Activated CD4-positive, alpha-beta T cell treated with anti-CD3 and anti-CD28 coated beads for 4 hours (primary cell): Measurements from ENCODE around the gene ZNF254.
"Not testable (repeated sequence)": the region's sequence is repeated elsewhere in the genome, so short reads cannot be mapped to it uniquely, and the experiment has no call there.

Source experiments
- DNase-seq, 2 donors: peaks; one replicate each; pipeline ENCODE4 v3.0.0-alpha.2; 2020

The ZNF254 gene

GRCh38 chr19:24086974-24087595 lies at the start of gene ZNF254:
ZNF254 (plus strand) TSS chr19:24087187; CDS start chr19:24087308, 121 bp downstream.
- peak; percentile 58 to 69 for DNase-seq

DNA sequence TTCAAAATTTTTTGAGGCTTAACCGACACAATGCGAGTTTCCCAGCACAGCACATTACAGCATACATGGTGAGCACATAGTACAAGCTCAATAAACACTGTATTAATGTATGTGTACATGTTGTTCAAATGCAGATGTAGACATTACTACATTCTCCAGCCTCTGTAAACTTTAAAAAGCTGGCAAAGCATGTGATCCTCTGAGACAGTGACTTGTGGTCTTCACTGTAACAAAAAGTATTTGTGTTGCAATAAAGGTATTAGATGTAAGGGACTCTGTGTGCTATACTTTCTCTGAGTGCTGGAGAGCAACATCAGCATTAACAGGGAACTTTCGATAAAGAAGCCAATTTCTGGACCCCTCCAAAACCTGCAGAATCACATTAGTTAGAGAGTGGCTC lies 46.4 kb upstream of the ZNF254 start:
- no peak for DNase-seq

DNA sequence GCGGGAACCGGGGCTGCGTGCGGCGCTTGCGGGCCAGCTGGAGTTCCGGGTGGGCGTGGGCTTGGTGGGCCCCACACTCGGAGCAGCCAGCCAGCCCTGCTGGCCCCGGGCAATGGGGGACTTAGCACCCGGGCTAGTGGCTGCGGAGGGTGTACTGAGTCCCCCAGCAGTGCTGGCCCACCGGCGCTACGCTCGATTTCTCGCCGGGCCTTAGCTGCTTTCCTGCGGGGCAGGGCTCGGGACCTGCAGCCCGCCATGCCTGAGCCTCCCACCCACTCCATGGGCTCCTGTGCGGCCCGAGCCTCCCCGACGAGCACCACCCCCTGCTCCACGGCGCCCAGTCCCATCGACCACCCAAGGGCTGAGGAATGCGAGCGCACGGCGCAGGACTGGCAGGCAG lies 45.7 kb upstream of the ZNF254 start:
- not testable (repeated sequence) for DNase-seq

DNA sequence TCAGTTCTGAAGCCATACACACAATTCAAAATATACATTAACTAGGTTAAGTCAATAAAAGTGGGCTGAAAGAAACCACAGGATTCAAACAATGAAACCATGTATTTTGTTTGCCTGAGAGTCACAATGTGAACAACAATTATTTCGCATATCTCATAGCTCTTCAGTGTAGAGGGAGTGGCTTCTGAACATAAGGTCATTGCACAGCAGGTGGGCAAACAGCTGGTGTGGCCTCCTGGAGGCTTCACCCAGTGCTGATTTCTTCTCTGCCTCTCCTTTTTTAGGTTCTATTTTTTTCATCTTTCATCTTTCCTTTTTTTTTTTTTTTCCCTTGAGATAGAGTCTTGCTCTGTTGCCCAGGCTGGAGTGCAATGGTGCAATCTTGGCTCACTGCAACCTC lies 40.4 kb upstream of the ZNF254 start:
- no peak for DNase-seq

DNA sequence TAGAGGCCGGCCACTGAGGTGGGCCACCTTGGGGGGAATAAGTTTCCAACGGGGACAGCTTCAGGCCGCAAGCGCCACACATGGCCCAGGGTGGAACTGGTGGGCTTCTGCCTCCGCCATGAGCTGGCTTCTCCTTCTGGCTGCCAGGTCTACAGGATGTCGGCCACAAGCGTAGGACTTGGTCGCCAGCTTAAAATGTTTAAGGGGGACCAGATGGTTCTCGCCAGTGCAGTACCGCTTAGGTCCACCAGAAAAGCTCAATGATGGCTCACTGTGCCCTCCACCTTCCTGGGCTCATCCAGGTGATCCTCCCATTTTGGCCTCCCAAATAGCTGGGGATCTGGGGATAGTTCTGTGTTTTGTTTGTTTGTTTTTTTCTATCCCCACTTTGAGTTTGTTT lies 38.7 kb upstream of the ZNF254 start:
- no peak for DNase-seq

DNA sequence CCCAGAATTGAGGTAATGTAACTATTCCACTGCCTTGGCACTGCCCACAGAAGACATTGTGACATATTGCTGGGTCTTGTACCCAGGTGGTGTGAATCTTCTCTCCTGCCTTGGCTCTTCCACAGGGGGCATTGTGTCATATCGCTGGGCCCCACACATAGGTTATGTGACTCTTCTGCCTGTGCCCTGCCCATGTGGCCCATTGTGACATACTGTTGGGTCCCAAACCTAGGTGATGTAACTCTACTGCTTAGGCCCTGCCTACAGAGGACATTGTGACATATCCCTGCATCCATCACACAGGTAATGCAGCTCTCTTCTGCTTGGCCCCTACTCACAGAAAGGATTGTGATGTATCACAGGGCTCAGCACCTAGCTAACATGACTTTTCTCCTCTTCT lies 37.5 kb upstream of the ZNF254 start:
- no peak for DNase-seq

GRCh38 chr19:24051516-24051915 lies 35.5 kb upstream of the ZNF254 start:
- no peak for DNase-seq

DNA sequence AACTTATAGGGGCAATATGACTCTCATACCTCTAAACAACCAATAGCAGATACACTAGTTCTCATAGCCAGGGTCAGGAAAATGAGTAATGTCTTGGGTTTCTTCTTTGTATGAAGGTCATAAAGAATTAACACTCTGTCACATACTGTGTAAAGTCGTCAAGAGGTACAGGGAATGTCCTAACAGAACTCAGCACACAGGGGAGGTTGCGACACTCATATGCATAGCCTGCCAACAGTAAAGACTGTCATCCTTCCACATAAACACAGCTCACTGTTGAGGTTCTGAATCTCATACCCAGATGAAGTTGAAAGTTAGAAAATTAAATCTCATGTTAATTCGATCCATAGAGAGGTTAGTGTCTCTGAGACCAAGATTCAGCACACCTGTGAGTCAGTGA lies 34.2 kb upstream of the ZNF254 start:
- DNase-seq, result no peak

DNA sequence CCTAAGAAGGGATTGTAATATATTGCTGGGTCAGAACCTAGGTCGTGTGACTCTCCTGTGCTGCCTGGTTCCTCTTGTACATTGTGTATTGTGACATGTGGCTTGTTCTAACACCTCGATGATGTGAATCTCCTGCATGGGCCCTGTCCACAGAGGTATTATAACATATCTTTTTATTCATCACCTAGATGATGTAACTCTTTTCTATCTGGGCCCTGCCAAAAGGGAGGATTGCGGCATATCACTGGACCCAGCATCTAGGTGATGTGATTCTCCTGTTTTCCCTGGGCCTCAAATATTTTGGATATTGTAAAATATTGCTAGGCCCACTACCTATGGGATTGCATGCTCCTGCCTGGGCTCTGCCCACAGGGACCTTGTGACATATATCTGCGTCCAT lies 33.4 kb upstream of the ZNF254 start:
- DNase-seq, result no peak

GRCh38 chr19:24054044-24054935 lies 32.7 kb upstream of the ZNF254 start:
- DNase-seq, result no peak

DNA sequence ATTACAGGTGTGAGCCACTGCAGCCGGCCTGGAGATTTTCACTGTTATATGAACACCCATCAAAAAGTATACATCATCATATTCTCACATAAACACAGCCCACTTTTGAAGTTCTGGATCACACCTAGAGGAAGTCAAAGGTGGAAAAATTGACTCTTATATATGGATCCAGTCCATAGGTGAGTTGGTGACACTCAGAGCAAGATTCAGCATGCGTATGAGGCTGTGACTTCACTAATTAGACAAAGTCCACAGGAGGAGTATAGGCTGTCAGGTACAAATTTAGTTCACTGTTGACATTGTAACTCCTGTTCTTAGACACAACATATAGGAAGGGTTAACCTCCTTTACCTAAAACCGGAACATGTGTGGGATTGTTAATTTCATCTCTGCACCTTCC lies 31.4 kb upstream of the ZNF254 start:
- no peak for DNase-seq

DNA sequence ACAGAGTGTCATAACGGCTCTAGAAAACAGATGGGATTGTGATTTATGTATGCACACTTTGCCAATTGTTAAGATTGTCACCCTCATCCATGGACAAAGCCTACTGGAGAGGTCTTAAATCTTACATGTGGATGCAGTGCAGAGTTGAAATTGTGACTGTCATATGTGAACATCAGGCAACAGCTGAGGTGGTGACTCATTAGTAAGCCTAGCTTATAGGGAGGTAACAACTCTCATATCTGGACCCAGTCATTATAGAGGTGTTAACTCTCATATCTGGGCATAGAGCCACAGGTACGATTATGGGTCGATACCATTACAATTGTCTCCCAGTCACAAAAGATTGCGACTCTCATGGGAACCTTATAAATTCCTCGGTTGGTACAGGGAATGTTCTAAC lies 29.8 kb upstream of the ZNF254 start:
- DNase-seq, result no peak

DNA sequence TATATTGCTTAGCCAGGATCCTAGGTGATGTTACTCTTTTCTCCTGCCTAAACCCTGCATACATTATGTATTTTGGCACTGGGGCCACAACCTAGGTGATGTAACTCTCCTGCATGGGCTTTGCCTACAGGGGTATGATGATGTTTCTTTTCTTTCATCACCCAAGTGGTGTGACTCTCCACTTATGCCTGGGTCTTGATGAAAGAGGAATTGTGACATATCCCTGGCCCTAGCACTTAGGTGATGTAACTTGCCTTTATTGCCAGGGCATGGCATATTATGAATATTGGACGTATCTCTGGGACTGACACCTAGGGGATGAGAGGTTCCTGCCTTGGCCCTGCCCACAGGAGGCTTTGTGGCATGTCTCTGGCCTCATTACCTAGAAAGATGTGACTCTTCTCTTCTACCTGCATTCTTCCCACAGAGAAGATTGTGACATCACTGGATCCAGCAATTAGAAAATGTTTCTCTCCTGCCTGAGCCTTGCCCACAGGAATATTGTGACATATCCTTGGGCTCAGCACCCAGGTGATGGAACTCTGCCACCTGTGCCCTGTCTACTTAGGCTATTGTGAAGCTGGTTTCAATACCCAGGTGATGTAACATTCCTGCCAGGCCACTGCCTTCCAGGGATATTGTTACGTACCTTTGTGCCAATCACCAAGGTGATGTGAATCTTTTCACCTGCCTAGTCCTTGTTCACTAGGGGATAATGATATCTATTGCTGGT lies 27.3 kb upstream of the ZNF254 start:
- no peak for DNase-seq

DNA sequence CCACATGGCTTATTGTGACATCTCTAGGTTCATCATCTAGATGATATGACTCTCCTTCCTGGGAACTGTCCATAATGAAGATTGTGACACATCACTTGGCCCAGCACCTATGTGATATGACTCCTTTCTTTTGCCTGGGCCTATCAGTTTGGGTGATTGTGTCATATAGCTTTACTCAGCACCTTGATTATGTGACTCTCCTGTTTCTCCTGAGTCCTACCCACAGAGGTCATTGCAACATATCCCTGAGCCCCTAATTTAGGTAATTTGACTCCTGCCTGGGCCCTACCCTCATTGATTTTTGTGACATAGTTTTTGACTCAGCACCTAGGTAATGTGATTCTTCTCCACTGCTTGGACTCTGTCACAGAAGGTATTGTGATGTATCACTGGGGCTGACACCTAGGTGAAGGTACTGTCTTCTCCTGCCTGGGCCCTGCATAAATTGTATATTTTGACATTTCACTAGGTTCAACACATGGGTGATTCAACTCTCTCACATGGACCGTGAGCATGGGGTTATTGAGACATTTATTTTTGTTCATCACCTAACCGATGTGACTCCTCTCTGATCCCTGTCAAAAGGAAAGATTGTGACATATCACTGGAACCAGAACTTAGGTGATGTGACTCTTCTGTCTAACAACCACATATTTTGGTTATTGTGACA lies 26.2 kb upstream of the ZNF254 start:
- DNase-seq, result no peak

DNA sequence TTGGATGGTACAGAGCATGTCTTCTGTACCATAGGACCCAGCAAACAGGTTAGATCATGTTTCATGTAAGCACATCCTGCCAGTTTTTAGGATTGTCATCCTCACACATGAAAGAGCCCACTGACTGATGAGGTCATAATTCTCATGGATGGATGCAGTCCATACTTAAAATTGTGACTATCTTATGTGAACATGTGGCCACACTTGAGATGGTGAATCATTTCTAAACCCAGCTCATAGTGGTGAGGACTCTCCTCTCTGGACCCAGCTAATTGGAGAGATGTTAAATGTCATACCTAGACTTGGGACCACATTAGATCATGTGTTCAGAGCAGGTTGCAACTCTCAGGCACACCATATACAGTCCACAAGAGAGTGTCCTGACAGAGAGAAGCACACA lies 24.8 kb upstream of the ZNF254 start:
- no peak for DNase-seq

DNA sequence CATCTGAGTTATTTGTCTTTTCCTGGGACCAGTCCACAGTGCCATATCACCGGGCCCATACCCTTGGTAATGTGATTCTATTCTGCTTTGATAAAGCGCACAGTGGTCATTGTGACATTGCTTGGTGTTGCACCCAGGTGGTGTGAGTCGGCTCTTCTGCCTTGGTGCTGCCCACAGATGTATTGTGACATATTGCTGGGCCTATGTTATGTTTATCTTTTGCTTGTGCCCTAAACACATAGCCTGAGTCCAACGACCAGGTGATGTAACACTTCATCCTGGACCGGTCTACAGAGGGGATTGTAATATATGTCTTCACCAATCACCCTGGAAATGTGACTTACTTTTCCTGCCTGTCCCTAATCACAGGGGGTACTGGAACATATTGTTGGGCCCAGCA lies 23.7 kb upstream of the ZNF254 start:
- DNase-seq, result no peak

GRCh38 chr19:24064175-24064574 lies 22.8 kb upstream of the ZNF254 start:
- DNase-seq, result no peak

DNA sequence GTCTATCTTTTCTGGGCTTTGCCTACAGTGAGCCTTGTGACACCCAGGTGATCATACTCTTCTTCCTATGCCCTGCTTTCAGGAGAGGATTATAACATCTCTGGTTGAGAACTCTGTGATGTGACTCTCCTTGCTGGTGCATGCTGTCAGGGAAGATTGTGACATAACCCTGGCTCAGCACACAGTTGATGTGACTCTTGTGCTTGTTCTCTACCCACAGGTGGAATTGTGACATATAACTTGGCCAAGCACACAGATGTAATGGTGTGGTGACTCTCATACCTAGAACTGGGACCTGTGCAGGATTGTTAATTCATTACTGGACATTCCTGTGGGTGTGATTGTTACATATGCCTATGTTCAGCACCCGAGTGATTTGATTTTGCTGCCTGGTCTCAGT lies 21.7 kb upstream of the ZNF254 start:
- DNase-seq, result no peak

- no peak for DNase-seq
Observed at GRCh38 chr19:24065865-24066604, 21.0 kb upstream of the ZNF254 start.

DNA sequence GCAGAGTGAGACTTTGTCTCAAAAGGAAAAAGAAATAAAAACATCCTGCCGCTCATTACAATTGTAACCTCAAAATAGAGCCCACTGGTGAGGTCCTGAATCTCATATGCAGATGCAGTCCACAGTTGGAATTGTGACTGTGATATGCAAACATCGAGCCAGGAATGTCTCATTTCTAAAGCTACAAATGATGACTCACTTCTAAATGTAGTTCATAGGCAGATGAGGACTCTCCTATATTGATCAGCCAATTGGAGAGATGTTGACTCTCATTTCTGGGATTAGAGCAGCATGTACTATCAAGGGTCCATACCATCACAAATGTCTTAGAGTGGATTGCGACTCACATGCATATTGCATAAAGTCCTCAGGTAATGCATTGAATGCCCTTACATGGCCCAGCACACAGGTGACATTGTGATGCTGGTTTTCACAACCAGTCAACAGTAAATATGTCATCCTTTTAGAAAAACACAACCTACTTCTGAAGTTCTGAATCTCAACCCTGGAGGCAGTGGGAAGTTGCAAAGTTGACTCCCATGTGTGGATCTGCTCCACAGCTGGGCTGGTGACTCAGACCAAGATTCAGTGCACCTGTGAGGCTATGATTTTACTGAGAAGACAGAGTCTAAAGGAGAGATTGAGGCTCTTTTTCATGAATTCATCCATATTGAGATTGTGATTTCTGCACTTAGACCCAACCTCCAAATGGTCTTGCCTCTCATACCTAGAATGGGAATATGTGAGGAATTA lies 16.9 kb upstream of the ZNF254 start:
- no peak for DNase-seq

GRCh38 chr19:24071078-24071477 lies 15.9 kb upstream of the ZNF254 start:
- no peak for DNase-seq

GRCh38 chr19:24072720-24073119 lies 14.3 kb upstream of the ZNF254 start:
- no peak for DNase-seq
